Ovary (tissue), 10 donors: ENCODE data around the gene PRLR. TPM values are rescaled to one million over a fixed set of nuclear protein-coding genes. Genes with fewer than 3 reads are reported as not detected.
A peak's percentile ranks its signal among the peaks of the same experiment; 100 is the strongest.

Source experiments
- DNase-seq, 5 donors: peaks; one replicate each; pipeline ENCODE4 v3.0.0-alpha.2; 2019 to 2020
- H3K27ac ChIP-seq, 2 donors: fragments of 200-600 bp; one replicate each; pipeline versions ENCODE4 v1.5.1 to v1.8.0; 2019 to 2022
- H3K27me3 ChIP-seq: fragments of 200-600 bp; one replicate; pipeline ENCODE4 v1.8.0; 2022
- H3K36me3 ChIP-seq: fragments of 200-600 bp; sonication (generic); one replicate; pipeline ENCODE4 v1.5.1; 2019
- H3K4me1 ChIP-seq: one replicate; pipeline ENCODE4 v1.8.1; 2013; ENCODE audit warnings: mild to moderate bottlenecking, moderate library complexity; ENCODE audit not compliant: insufficient read depth
- H3K4me3 ChIP-seq: fragments of 200-600 bp; sonication (generic); one replicate; pipeline ENCODE4 v1.5.1; 2017
- H3K9me3 ChIP-seq, 2 donors: fragments of 200-600 bp in 1 of 2; sonication (generic) in 1 of 2; one replicate each; pipeline versions ENCODE4 v1.5.1 to v1.8.1; 2013 to 2019; ENCODE audit warnings: mild to moderate bottlenecking in 1 of 2, moderate library complexity in 1 of 2
- EP300 ChIP-seq: sonication (generic); formaldehyde crosslinking; IDR thresholded peaks from one replicate; pipeline ENCODE4 v1.6.1; 2017; ENCODE audit warnings: antibody characterized with exemption
- POLR2A ChIP-seq: fragments of 450-650 bp; IDR thresholded peaks from one replicate; pipeline ENCODE4 v1.6.1; 2017; ENCODE audit warnings: antibody characterized with exemption, mild to moderate bottlenecking, moderate library complexity
- WGBS, 3 donors: extraction: QIAGEN DNeasy Blood & Tissue Kit in 1 of 3; methylation state at CpG; one replicate each; pipeline versions ENCODE4 v1.1.5 to v1.1.7; 2013 to 2017; 5-methylcytosine and 5-hydroxymethylcytosine counted together
- intact Hi-C, 4 donors: fragments of 100-400 bp; cut with DNase I; formaldehyde crosslinking; loops; one replicate each; pipeline versions ENCODE4 v1.11.0 to v1.15.1; 2022 to 2023
- long read RNA-seq, 3 donors: library from polyadenylated mRNA in 2 of 3; unstranded in 2 of 3; transcript quantifications; one replicate each; pipeline ENCODE4 v2.0.0 and lab custom pipeline, GENCODE V29; 2021 to 2026
- polyA plus RNA-seq, 2 donors: library from polyadenylated mRNA; stranded (reverse); fragments of 200-250 nt in 1 of 2; fragments of 350-450 nt in 1 of 2; fragmentation: Illumina TruSeq in 1 of 2; extraction: RNeasy Lipid Tissue Mini Kit (QIAGEN cat#74804) in 1 of 2; gene quantifications; one replicate each; pipeline ENCODE4 v1.2.3, GENCODE V29; 2013 to 2014
- total RNA-seq, 7 donors: library from RNA; depleted of rRNA in 2 of 7; stranded (reverse); fragments of >200 nt in 2 of 7; fragmentation: NEBNext Ultra II Directional in 3 of 7; extraction: Animal tissue kit (Norgen Biotek cat#: 25700) in 3 of 7; gene quantifications; one replicate each; pipeline versions ENCODE4 v1.1.0 to v1.2.4, GENCODE V29; 2016 to 2023
- TF ChIP-seq, protein P1 (sequence below), 3 donors: fragments of 450-650 bp in 2 of 3; fragments of 200-600 bp in 1 of 3; IDR thresholded peaks; one replicate each; pipeline versions ENCODE4 v1.5.1 to v1.8.0; 2016 to 2022; ENCODE audit warnings: antibody characterized with exemption in 3 of 3, mild to moderate bottlenecking in 1 of 3
- donor health status: DM: no; HTN: no; CAD: no; lungs with moderate emphysema.
- donor health status: DM: no; HTN: no; CAD: no.
- donor health status: Bipolar disorder and iron deficiency.
- donor health status: DM: yes; HTN: yes; CAD: no.
- donor health status: DM: no; HTN: no; CAD: no.
- donor health status: DM: yes; HTN: yes; CAD: no.

The PRLR gene
- total RNA-seq (10 to 100 TPM in 3 of 7 donors, 1 to 10 TPM in 4; 3.2 to 18.5 (median 8.1) TPM), polyA plus RNA-seq (10 to 100 TPM in 1 of 2 donors, 1 to 10 TPM in 1; 1.8 to 24.5 TPM)
- long read RNA-seq, donor 1, full-length matches to known transcripts: 1 of 5 reads
- long read RNA-seq, donor 1, partial matches to known transcripts: 1 of 5 reads
- long read RNA-seq, donor 1, other reads (novel, unspliced or antisense): 3 of 5 reads
- long read RNA-seq, donor 2: 0 reads
- long read RNA-seq, donor 3, partial matches to known transcripts: 0 of 2 reads
- long read RNA-seq, donor 3, other reads (novel, unspliced or antisense): 2 of 2 reads

- 0 to 2% (median 0%) methylated on average over 35 to 42 of the region's 42 CpGs for WGBS, 3 donors
- H3K9me3 ChIP-seq: no peaks in the 10 kb centered on the region
- TF ChIP-seq, protein P1, sequence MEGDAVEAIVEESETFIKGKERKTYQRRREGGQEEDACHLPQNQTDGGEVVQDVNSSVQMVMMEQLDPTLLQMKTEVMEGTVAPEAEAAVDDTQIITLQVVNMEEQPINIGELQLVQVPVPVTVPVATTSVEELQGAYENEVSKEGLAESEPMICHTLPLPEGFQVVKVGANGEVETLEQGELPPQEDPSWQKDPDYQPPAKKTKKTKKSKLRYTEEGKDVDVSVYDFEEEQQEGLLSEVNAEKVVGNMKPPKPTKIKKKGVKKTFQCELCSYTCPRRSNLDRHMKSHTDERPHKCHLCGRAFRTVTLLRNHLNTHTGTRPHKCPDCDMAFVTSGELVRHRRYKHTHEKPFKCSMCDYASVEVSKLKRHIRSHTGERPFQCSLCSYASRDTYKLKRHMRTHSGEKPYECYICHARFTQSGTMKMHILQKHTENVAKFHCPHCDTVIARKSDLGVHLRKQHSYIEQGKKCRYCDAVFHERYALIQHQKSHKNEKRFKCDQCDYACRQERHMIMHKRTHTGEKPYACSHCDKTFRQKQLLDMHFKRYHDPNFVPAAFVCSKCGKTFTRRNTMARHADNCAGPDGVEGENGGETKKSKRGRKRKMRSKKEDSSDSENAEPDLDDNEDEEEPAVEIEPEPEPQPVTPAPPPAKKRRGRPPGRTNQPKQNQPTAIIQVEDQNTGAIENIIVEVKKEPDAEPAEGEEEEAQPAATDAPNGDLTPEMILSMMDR (IDR thresholded peaks at IDR 0.05): no peak
- TF ChIP-seq EP300 (no peak), POLR2A (peak; percentile 51)
- peak; percentile 39 to 69 (median 53) for DNase-seq
- no peaks in the 10 kb centered on the region for H3K27me3 ChIP-seq
- H3K4me1 ChIP-seq: peaks cover 12% of the 10 kb centered on the region
- H3K36me3 ChIP-seq: no peaks in the 10 kb centered on the region
- peak within 1 kb of the TSS; percentile 71 for H3K4me3 ChIP-seq
- intact Hi-C loops: no loop called here
- peak within 1 kb of the TSS; percentile 40 to 68 for H3K27ac ChIP-seq
Measured at GRCh38 chr5:35230038-35230611, at the start of gene PRLR. Gene PRLR, minus strand, starts transcription at chr5:35230487. Its CDS starts 140,867 bp downstream, at chr5:35089620.

- WGBS, 3 donors: 21 to 29% (median 23%) methylated on average over 2 of the region's 2 CpGs
- Histone ChIP-seq H3K4me3 (no peak overlapping the region), H3K9me3 (no peaks in the 10 kb centered on the region), H3K4me1 (no peaks in the 10 kb centered on the region), H3K27me3 (no peaks in the 10 kb centered on the region), H3K36me3 (no peaks in the 10 kb centered on the region), H3K27ac (no peak overlapping the region)
- no peak for DNase-seq
- no peak for TF ChIP-seq POLR2A
- TF ChIP-seq, protein P1 (IDR thresholded peaks at IDR 0.05): no peak
- TF ChIP-seq EP300: no peak
- intact Hi-C loops: no loop called here
Measured at GRCh38 chr5:35274839-35275509, 44.7 kb upstream of the PRLR start.

DNA sequence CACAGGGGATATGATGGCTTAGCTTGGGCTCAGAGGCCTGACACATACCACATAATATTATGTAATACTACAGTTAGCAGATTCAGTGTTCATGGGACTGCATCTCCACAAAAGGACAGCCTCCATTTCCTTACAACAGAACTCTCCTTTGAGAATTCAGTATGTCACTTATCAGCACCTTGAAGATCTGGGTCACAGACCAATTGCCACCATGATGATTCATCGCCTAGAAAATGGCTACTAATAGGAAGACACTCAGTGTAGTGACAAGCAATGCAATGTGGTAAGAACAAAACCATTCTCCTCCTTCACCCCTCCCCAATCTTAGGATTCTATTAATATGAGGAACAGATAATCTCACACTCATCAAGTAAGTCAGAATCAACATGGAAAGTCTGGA, 38.7 kb upstream of the PRLR start:
- no peaks in the 10 kb centered on the region for H3K27me3 ChIP-seq
- H3K36me3 ChIP-seq: no peaks in the 10 kb centered on the region
- intact Hi-C loops: no loop called here
- no peak overlapping the region for H3K4me3 ChIP-seq
- no peak for DNase-seq
- H3K4me1 ChIP-seq: no peaks in the 10 kb centered on the region
- no peaks in the 10 kb centered on the region for H3K9me3 ChIP-seq
- TF ChIP-seq POLR2A: no peak
- TF ChIP-seq, protein P1 (IDR thresholded peaks at IDR 0.05): no peak
- no peak for TF ChIP-seq EP300
- H3K27ac ChIP-seq: no peak overlapping the region
- 91 to 99% (median 92%) methylated on average over 1 of the region's 1 CpG for WGBS, 3 donors

DNA sequence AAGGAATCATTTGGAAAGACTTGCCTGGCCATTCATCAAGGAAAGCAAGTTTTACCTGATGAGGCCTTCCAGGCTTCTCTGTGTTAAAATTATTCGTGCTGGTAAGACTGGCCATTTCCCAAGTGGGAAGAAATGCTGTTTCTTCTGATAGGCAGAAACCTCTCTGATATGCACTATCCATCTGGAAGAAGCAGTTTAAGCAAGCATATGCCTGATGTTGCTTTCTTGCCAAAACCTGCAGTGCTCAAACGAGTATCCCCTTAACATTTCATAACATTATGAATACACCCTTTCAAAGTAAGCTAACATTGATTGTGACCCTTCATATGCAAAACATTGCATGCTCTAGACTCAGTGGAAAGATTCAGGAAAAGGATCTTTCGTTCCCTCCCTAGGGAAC, 36.0 kb upstream of the PRLR start:
- WGBS, 3 donors: 20 to 36% (median 24%) methylated on average over 3 of the region's 3 CpGs
- H3K4me3 ChIP-seq: no peak overlapping the region

More for the DNA sequence above, 36.0 kb upstream of the PRLR start:
- intact Hi-C loops: no loop called here
- no peak for DNase-seq
- H3K27ac ChIP-seq: no peak overlapping the region
- H3K27me3 ChIP-seq: no peaks in the 10 kb centered on the region
- no peak for TF ChIP-seq POLR2A
- TF ChIP-seq, protein P1 (IDR thresholded peaks at IDR 0.05): no peak
- no peak for TF ChIP-seq EP300
- H3K36me3 ChIP-seq: no peaks in the 10 kb centered on the region
- no peaks in the 10 kb centered on the region for H3K4me1 ChIP-seq
- H3K9me3 ChIP-seq: no peaks in the 10 kb centered on the region
